HepG2 (cell line): ENCODE results near the gene PLPP3. TPM values are rescaled to one million over a fixed set of nuclear protein-coding genes. Genes with fewer than 3 reads are reported as not detected.

Experiments used
- ADNP ChIP-seq: sonication (generic); formaldehyde crosslinking; IDR thresholded peaks from 2 replicates; pipeline ENCODE4 v1.4.0; 2020; ENCODE audit warnings: missing genetic modification reagents
- ARNT2 ChIP-seq: sonication (generic); formaldehyde crosslinking; IDR thresholded peaks from 2 replicates; pipeline ENCODE4 v1.8.0; 2022; ENCODE audit warnings: mild to moderate bottlenecking, low read depth, missing genetic modification reagents, moderate library complexity
- ASH2L ChIP-seq: fragments of 300-600, 200-600 bp; sonication (generic); IDR thresholded peaks from 2 replicates; pipeline ENCODE4 v1.7.0; 2017; ENCODE audit warnings: low read depth, mild to moderate bottlenecking, moderate library complexity, mixed read lengths, low read length; ENCODE audit not compliant: insufficient read length
- IKZF4 ChIP-seq: sonication (generic); formaldehyde crosslinking; IDR thresholded peaks from 2 replicates; pipeline ENCODE4 v1.5.1; 2020; ENCODE audit warnings: borderline replicate concordance, mild to moderate bottlenecking, low read depth, missing genetic modification reagents; ENCODE audit errors: not compliant biosample characterization
- ISX ChIP-seq: sonication (generic); formaldehyde crosslinking; conservative IDR thresholded peaks from 2 replicates; pipeline ENCODE4 v1.5.0; 2020; ENCODE audit warnings: missing genetic modification reagents
- JARID2 ChIP-seq: sonication (generic); formaldehyde crosslinking; IDR thresholded peaks from 2 replicates; pipeline ENCODE4 v1.8.1; 2023; ENCODE audit warnings: missing genetic modification reagents, inconsistent platforms; ENCODE audit not compliant: insufficient replicate concordance
- KDM6A ChIP-seq: IDR thresholded peaks from 2 replicates; pipeline ENCODE4 v1.6.1; 2016; ENCODE audit warnings: low read depth
- MED13 ChIP-seq: sonication (generic); formaldehyde crosslinking; IDR thresholded peaks from 2 replicates; pipeline ENCODE4 v1.5.0; 2020; ENCODE audit warnings: missing genetic modification reagents
- MNT ChIP-seq: fragments of 450-650 bp; IDR thresholded peaks from 2 replicates; pipeline ENCODE4 v1.6.1; 2016
- NFIB ChIP-seq: sonication (generic); formaldehyde crosslinking; IDR thresholded peaks from 2 replicates; pipeline ENCODE4 v1.9.0; 2021; ENCODE audit warnings: missing genetic modification reagents, mild to moderate bottlenecking, borderline replicate concordance
- PRMT3 ChIP-seq: sonication (generic); formaldehyde crosslinking; IDR thresholded peaks from 2 replicates; pipeline ENCODE4 v1.8.1; 2022; ENCODE audit warnings: low read depth, mild to moderate bottlenecking, moderate library complexity, missing genetic modification reagents, borderline replicate concordance
- TIGD3 ChIP-seq: sonication (generic); formaldehyde crosslinking; IDR thresholded peaks from 2 replicates; pipeline ENCODE4 v1.5.1; 2020; ENCODE audit warnings: mild to moderate bottlenecking, missing genetic modification reagents, borderline replicate concordance
- ZNF547 ChIP-seq: sonication (generic); formaldehyde crosslinking; IDR thresholded peaks from 2 replicates; pipeline ENCODE4 v1.5.1; 2020; ENCODE audit warnings: mild to moderate bottlenecking, missing genetic modification reagents
- ZNF580 ChIP-seq: IDR thresholded peaks from 2 replicates; pipeline ENCODE4 v1.6.1; 2016; ENCODE audit warnings: low read depth, borderline replicate concordance
- ZNF589 ChIP-seq: sonication (generic); formaldehyde crosslinking; conservative IDR thresholded peaks from 2 replicates; pipeline ENCODE4 v1.8.0; 2022; ENCODE audit warnings: mild to moderate bottlenecking, moderate library complexity, missing genetic modification reagents
- ZNF616 ChIP-seq: sonication (generic); formaldehyde crosslinking; IDR thresholded peaks from 2 replicates; pipeline ENCODE4 v1.5.0; 2020; ENCODE audit warnings: low read depth, mild to moderate bottlenecking, missing genetic modification reagents
- ZNF687 ChIP-seq: sonication (generic); formaldehyde crosslinking; IDR thresholded peaks from 2 replicates; pipeline ENCODE4 v1.5.1; 2020; ENCODE audit warnings: mild to moderate bottlenecking, missing genetic modification reagents, moderate library complexity
- polyA plus RNA-seq, 8 experiments: library from polyadenylated mRNA; depleted of rRNA in 3 of 8; stranded (reverse) in 7 of 8; unstranded in 1 of 8; fragments of >200 nt; fragmentation: Illumina TruSeq in 4 of 8; extraction: Trizol in 4 of 8; gene quantifications; 2 replicates each; pipeline versions ENCODE4 v1.2.1 to v1.2.3, GENCODE V29; 2011 to 2016; ENCODE audit warnings: low read depth in 4 of 8, missing spikeins in 1 of 8, mixed read lengths in 1 of 8; ENCODE audit not compliant: insufficient read depth in 1 of 8
- total RNA-seq, 5 experiments: library from RNA; depleted of rRNA; stranded (reverse); fragments of >200 nt; fragmentation: Illumina TruSeq; extraction: Trizol; gene quantifications; 2 replicates each; pipeline ENCODE4 v1.2.3, GENCODE V29; 2016; ENCODE audit warnings: low read depth in 1 of 5

The PLPP3 gene
- total and polyA plus RNA-seq, 2 of the 13 experiments (the other 11 are each of a cell fraction or from before 2014, with no cell fraction given): 49.7 to 65.8 TPM

GRCh38 chr1:56478734-56479133 lies 100.6 kb downstream of the PLPP3 start (continued):
- TF ChIP-seq ZNF687 (CRISPR knock-in tag) (peak; percentile 70), IKZF4 (no peak), ZNF580 (CRISPR knock-in tag) (no peak), ASH2L (no peak), ADNP (no peak), MED13 (CRISPR knock-in tag) (no peak), ZNF616 (CRISPR knock-in tag) (no peak), TIGD3 (CRISPR knock-in tag) (no peak), NFIB (no peak), KDM6A (CRISPR knock-in tag) (no peak), MNT (no peak), PRMT3 (CRISPR knock-in tag) (no peak), ZNF589 (no peak), JARID2 (no peak), ISX (CRISPR knock-in tag) (no peak), ZNF547 (CRISPR knock-in tag) (0 out of 2 replicates have a peak, but pooled peaks have one; percentile 32), ARNT2 (CRISPR knock-in tag) (no peak)
